NCI-H524 treated with DMSO at 0.1 percent for 48 hours (cell line): ENCODE data around the gene AFAP1L2.
A peak's percentile ranks its signal among the peaks of the same experiment; 100 is the strongest.

Experiments used
- DNase-seq: peaks from one replicate; lab custom pipeline; 2025; lab: John Stamatoyannopoulos, UW

AFAP1L2 gene

GRCh38 chr10:114311496-114312209 is 92.6 kb downstream of the AFAP1L2 start:
- DNase-seq: no peak

DNA sequence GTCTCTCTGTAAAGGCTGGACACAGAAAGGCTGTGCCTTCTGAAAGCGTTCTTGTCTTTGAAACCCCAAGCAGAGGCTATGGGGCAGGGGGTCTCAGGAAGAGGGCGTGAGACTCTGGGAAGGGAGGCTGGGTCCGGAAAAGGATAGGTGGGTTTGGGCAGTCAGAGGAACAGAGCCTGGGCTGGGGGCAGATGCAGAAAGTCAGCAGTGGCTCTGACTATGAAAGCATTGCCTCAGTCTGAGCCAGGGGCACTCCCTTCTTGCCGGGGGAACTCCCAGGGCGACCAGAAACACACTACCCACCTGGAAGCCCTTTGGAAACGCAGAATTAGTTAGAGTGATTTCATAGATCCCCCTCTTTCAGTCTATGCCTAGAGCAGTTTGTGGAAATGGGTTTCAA is 93.3 kb downstream of the AFAP1L2 start:
- no peak for DNase-seq

DNA sequence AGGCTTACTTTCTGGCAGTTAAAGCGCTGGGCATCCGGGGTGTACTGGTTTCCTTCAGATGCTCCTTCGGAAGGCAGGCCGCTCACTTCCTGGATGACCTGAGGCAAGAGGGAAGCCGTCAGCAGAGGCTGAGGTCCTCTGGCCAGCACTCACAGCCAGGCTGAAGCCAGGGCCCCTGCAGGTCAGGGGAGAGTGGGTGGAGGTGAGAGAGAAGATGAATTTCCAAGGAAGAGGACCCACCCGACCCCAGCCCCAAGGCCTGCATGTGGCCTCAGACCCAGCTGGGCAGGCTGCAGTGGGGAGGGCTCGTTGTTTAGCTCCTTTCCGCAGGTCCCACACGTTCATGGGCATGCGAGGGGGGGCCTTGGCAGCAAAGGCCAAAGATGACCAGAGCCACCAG is 94.0 kb downstream of the AFAP1L2 start:
- DNase-seq: no peak

DNA sequence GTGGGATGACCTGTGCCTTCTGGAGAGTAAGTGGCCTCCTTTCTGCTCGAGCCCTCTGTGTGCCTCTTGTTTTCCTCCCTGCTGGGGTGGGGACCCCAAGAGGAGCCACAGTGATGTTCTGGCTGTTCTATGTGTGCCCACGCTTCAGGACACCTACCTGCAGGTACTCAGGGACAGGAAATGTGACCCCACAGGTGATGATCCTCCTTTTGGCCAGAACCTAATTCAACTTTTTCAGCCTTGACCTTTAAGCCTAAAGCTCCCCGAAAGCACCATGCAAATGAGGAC is 95.0 kb downstream of the AFAP1L2 start:
- DNase-seq: no peak

DNA sequence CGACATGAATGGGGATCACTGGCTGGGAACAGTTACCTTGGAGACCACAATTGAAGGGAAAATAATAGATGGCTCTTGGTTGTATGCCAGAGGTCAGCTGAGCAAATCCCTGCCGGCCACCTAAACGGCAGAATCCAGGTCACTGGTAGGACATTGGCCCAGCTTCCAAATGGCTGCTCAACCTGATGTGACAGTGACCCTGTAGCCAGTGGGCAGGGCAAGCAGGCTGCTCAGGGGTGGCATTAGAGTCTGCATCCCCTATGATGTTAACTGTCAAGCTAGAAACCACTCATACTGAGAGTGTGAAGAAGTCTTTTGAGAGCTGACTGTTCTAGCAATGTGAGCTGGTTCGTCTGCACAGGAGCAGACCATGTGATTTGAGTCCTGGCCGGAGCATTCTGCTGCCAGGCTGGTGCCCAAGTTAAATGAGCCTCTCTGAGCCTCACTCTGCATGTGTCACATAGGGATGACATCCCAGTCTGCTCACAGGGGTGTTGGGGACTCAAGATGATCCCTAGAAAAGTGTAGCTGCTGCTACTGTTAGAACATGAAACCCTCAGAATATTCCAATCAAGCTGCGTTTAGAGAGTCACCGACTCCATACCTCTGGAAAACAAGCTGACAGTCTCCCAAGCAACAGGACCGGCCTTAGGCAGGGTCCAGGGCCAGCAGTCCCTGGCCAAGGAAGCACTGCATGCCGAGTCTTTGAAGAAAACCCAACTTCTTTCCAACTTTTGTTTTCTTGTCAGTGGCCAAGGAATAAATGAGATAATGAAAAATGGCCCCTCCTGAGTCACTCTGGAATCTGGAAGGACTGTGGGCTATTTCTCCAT is 95.6 kb downstream of the AFAP1L2 start:
- no peak for DNase-seq

DNA sequence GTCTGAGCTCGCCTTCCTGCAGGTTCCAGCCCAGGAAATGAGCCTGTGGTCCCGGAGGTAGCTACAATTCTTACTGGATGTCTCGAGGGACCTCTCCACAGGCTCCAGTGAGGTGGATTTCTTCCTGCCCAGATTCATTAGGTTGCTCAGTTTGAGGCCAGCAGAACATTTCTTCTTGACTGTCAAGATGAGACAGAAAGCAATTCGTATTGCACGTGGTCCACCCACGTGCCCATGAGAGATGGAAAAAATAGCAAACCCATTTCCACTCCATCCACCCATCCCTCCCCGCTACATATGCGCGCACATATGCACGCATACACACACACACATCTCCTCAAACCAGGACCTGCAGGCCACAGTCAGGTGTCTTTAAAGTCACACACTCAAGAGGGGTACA is 96.6 kb downstream of the AFAP1L2 start:
- no peak for DNase-seq

- no peak for DNase-seq
Measured at GRCh38 chr10:114306116-114306973, 98.0 kb downstream of the AFAP1L2 start.

- DNase-seq: no peak
Measured at GRCh38 chr10:114305521-114305925, 98.8 kb downstream of the AFAP1L2 start.

DNA sequence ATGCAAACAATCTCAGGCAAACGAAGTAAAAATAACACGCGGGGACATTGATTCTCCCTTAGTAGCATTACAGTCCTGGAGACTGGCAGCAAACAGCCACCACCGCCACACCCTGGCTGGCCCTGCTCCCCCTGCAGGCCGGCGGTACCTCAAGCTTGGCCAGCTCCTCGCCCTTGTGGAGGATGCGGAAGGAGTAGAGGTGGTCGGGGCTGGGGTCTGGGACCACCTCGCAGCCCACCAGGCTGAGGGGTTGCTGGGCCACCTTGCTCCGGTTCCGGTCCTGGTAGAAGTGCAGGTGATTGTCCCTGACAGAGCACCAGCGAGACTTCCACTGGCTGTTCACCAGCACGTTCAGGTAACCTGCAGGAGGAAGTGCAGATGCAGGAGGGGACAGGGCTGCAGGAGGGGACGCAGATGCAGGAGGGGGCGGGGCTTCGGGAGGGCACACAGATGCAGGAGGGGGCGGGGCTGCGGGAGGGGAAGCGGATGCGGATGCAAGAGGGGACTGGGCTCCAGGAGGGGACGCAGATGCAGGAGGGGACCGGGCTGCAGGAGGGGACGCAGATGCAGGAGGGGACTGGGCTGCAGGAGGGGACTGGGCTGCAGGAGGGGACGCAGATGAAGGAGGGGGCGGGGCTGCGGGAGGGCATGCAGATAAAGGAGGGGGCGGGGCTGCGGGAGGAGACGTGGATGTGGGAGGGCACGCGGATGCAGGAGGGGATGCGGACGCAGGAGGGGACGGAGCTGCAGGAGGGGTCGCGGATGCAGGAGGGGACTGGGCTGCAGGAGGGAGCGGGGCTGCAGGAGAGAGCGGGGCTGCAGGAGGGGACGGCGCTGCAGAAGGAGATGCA is 99.5 kb downstream of the AFAP1L2 start:
- DNase-seq: peak; percentile 2

DNA sequence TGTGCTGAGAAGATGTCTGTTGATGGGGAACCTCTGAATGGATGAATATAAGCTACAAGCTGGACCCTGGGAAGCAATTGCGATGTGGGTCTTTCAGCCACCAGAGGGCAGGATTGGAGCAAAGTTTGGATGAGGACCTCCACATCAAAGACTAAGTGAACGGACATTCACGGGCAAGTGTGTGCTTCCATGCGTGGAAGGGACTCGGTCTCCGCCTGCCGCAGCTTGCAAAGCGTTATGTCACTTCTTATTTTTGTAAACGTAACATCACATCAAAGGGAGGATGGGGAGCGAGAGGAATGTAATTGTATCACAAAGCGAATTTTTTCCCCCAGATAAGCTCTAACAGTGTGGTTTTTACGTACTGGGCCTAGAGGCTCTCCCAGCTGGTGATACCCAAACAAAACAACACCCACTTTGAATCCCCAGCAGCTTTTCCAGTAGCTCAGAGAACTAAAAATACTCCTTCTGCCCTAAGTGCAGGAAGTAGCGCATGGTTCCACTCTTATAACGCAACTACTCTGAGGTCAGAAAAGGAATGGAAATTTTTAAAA is 100.2 kb downstream of the AFAP1L2 start:
- DNase-seq: peak; percentile 13

GRCh38 chr10:114303556-114303955 is 100.7 kb downstream of the AFAP1L2 start:
- DNase-seq: no peak

GRCh38 chr10:114301951-114302710 is 102.2 kb downstream of the AFAP1L2 start:
- DNase-seq: no peak

DNA sequence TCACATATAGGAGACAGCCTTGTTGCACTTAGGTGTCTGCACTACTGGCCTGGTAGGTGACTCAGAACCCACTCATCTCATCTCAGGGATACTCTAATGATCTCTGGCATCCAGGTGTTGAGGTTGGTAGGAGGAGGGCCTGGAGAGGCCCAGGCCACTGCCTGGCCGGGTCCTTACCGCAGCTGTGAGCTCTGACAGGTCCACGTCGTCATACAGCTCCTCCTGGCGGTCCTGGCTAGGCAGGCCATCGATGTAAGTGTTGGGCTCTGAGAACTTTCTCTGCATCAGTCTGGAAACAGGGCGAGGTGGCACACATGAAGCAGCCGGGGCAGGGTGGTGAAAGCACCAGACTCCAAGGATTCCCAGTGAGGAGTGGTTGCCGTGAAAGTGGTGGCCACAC is 103.1 kb downstream of the AFAP1L2 start:
- DNase-seq: no peak

- no peak for DNase-seq
Measured at GRCh38 chr10:114300036-114300645, 104.2 kb downstream of the AFAP1L2 start.

DNA sequence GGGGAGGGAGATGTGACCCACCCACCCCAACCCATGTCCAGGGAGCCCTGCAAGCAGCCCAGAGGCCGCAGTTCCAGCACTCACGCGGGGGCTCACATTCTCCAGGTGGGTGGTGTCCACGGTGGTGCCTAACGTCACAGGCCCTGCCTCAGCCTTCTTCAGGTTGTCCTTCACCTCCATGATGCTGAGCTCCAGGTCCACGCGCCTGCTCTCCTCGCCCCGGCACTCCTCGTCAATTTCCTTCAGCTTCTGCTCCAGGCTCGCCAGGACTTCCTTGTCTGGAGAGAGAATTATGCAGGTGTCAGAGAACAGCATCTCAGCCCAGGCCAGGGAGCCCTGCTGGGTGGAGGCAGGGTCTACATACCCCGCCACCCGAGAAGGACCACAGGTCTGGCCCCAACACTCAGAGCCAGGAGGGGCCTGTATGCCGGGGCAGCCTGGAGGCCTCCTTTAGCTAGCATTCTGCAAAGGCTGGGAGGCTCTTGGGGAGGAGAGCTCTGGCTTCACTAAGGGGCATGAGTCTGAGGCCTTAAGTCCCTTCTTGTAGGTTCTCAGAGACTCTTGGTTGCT is 107.1 kb downstream of the AFAP1L2 start:
- DNase-seq: no peak

DNA sequence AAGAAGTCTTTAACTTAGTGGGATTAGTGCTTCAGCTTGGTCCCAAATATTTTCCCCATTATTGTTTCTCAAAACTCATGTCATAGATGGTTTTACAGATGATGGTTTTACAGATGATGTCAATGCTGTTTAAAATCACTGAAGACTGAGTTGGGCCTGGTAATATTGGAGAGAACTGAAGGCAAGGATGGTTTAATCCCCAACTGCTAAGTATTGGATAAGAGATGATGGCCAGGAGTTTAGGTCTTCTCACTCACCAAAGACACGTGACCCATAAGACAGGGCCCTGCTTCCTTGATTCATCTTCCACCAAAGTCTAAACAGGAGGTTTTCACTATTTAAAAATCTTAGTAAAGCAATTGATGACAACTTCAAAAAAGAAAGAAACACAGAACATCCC is 108.9 kb downstream of the AFAP1L2 start:
- DNase-seq: no peak

DNA sequence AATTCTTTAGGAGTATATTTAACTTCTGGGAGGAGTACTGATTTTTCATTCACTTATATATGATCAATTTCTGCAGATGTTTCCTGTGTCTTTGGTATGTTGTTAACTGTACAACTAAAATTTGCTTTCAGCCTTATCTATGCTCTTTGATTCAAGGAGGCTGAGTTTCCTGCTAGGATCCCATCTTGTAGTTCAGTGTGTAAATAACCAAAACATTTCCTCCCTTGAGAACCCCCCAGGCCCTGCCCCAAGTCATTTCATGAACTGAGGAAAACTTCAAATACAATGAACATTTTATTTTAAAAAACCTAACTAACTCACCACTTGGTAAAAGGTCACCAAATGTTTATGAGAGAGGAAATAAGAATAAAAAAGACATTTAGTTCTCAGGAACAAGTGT is 109.8 kb downstream of the AFAP1L2 start:
- DNase-seq: no peak

DNA sequence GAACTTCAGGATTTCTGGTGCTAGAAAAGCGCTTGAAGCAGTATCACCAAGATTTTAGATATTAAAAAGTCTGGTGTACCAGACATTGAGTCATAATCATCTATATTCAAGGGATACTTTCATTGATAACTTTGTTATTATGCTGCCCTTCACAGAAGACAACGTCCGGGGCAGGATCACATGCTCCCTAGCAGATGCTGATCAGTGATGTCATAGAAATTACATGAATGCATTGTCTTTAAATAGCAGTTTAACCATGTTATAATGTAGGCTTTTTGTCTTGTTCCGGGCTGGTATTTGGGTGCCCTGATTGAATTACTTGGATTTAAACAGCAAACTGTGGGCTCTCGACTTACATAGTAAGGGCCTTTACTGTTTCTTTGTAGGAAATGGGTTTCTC is 111.2 kb downstream of the AFAP1L2 start:
- no peak for DNase-seq

DNA sequence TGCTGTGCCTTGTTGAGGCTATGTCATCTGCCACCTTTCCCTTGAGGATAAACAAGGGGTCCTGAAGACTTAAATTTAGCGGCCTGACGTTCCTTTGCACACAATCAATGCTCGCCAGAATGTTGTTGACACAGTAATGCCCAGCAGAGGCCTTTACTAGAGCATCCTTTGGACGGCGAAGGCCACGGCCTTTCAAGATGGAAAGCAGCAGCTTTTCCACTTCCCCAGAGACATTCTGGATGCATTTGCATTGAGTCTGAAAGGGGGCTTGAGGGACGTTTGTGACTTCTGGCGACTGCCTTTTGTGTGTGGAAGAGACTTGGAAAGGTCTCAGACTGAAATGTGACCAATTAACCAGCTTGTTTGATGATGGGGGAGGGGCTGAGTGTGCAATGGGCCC is 112.8 kb downstream of the AFAP1L2 start:
- DNase-seq: no peak

DNA sequence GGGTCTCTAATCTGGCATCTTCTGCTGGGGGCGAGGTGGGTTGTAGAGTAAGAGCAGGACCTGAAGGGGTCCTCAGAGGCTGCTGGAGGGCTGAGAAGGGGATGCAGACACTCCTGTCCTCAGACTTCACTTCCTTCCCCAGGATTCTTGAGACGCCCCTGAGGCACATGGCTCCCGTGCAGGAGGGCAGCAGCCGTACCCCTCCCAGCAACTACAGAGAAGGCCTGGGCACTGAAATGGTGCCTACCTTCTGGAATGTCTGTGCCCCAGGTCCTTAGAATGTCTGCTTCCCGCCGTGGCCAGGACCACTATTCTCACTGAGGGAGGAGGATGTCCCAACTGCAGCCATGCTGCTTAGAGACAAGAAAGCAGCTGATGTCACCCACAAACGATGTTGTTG is 113.2 kb downstream of the AFAP1L2 start:
- DNase-seq: no peak
